ENCODE data around the gene DUOX2.
"Not testable (repeated sequence)": the region's sequence is repeated elsewhere in the genome, so short reads cannot be mapped to it uniquely, and the experiment has no call there.

Gene DUOX2

GRCh38 chr15:45058690-45059675 is 55.0 kb downstream of the DUOX2 start:
- H3K27me3 ChIP-seq (ENCODE audit: insufficient read depth, low read length); H2AFZ ChIP-seq (ENCODE audit: low read length); H3K79me2 ChIP-seq (ENCODE audit: insufficient read depth, low read length); H3K4me3 ChIP-seq (ENCODE audit: low read depth, low read length, poor library complexity, severe bottlenecking); H4K20me1 ChIP-seq (ENCODE audit: insufficient read depth, low read length); H3K4me1 ChIP-seq (ENCODE audit: insufficient read depth, low read length, severe bottlenecking); H3K4me2 ChIP-seq (ENCODE audit: low read length); H3K9me2 ChIP-seq (ENCODE audit: low read depth, low read length); H3K27ac ChIP-seq (ENCODE audit: low read depth, low read length, poor library complexity, severe bottlenecking); H3K9ac ChIP-seq (ENCODE audit: low read length); H3F3A ChIP-seq (ENCODE audit: insufficient read depth, low read length): not testable (repeated sequence)
- Histone ChIP-seq H3K9me3 (ENCODE audit: low read length) (peaks cover 11% of the 10 kb centered on the region), H3K36me3 (ENCODE audit: insufficient read depth, low read length) (peaks cover 14% of the 10 kb centered on the region)

GRCh38 chr15:45052676-45053075 is 61.3 kb downstream of the DUOX2 start:
- H3K27ac ChIP-seq (ENCODE audit: low read depth, low read length, poor library complexity, severe bottlenecking); H4K20me1 ChIP-seq (ENCODE audit: insufficient read depth, low read length); H3K27me3 ChIP-seq (ENCODE audit: insufficient read depth, low read length); H3K9me2 ChIP-seq (ENCODE audit: low read depth, low read length); H3K79me2 ChIP-seq (ENCODE audit: insufficient read depth, low read length); H3K4me2 ChIP-seq (ENCODE audit: low read length); H3K4me1 ChIP-seq (ENCODE audit: insufficient read depth, low read length, severe bottlenecking); H3F3A ChIP-seq (ENCODE audit: insufficient read depth, low read length); H3K9ac ChIP-seq (ENCODE audit: low read length); H3K4me3 ChIP-seq (ENCODE audit: low read depth, low read length, poor library complexity, severe bottlenecking); H2AFZ ChIP-seq (ENCODE audit: low read length): not testable (repeated sequence)
- H3K9me3 ChIP-seq (ENCODE audit: low read length): peaks cover 21% of the 10 kb centered on the region; the same call in 1 of the 2 replicates
- peaks cover 61% of the 10 kb centered on the region for H3K36me3 ChIP-seq (ENCODE audit: insufficient read depth, low read length)

GRCh38 chr15:45050587-45050986 is 63.4 kb downstream of the DUOX2 start:
- Histone ChIP-seq H2AFZ (ENCODE audit: low read length) (no peak overlapping the region), H3K9ac (ENCODE audit: low read length) (no peak overlapping the region), H3K4me1 (ENCODE audit: insufficient read depth, low read length, severe bottlenecking) (no peaks in the 10 kb centered on the region), H3K27ac (ENCODE audit: low read depth, low read length, poor library complexity, severe bottlenecking) (no peak overlapping the region), H3F3A (ENCODE audit: insufficient read depth, low read length) (no peaks in the 10 kb centered on the region), H3K4me3 (ENCODE audit: low read depth, low read length, poor library complexity, severe bottlenecking) (no peak overlapping the region), H3K9me2 (ENCODE audit: low read depth, low read length) (no peaks in the 10 kb centered on the region), H3K79me2 (ENCODE audit: insufficient read depth, low read length) (no peaks in the 10 kb centered on the region), H3K36me3 (ENCODE audit: insufficient read depth, low read length) (peaks cover 73% of the 10 kb centered on the region), H4K20me1 (ENCODE audit: insufficient read depth, low read length) (no peaks in the 10 kb centered on the region), H3K27me3 (ENCODE audit: insufficient read depth, low read length) (no peaks in the 10 kb centered on the region), H3K9me3 (ENCODE audit: low read length) (peaks cover 20% of the 10 kb centered on the region; the same call in 1 of the 2 replicates), H3K4me2 (ENCODE audit: low read length) (no peak overlapping the region)
- no peak for TF ChIP-seq CTCF (IDR thresholded peaks at IDR 0.05; ENCODE audit: low read length)
- no peak for TF ChIP-seq EZH2 (IDR thresholded peaks at IDR 0.05; ENCODE audit: borderline replicate concordance, low read length)

GRCh38 chr15:45048794-45049631 is 65.0 kb downstream of the DUOX2 start:
- H3K9ac ChIP-seq (ENCODE audit: low read length): no peak overlapping the region
- peaks cover 20% of the 10 kb centered on the region; the same call in 1 of the 2 replicates for H3K9me3 ChIP-seq (ENCODE audit: low read length)

GRCh38 chr15:45048449-45048793 is 65.6 kb downstream of the DUOX2 start:
- H3K4me2 ChIP-seq (ENCODE audit: low read length): not testable (repeated sequence)

More at GRCh38 chr15:45048794-45049631, 65.0 kb downstream of the DUOX2 start:
- no peak overlapping the region for H3K4me3 ChIP-seq (ENCODE audit: low read depth, low read length, poor library complexity, severe bottlenecking)
- no peaks in the 10 kb centered on the region for H4K20me1 ChIP-seq (ENCODE audit: insufficient read depth, low read length)
- no peaks in the 10 kb centered on the region for H3K4me1 ChIP-seq (ENCODE audit: insufficient read depth, low read length, severe bottlenecking)
- H3K27me3 ChIP-seq (ENCODE audit: insufficient read depth, low read length): no peaks in the 10 kb centered on the region
- H3K27ac ChIP-seq (ENCODE audit: low read depth, low read length, poor library complexity, severe bottlenecking): no peak overlapping the region
- H3F3A ChIP-seq (ENCODE audit: insufficient read depth, low read length): no peaks in the 10 kb centered on the region
- H3K4me2 ChIP-seq (ENCODE audit: low read length): no peak overlapping the region
- no peak overlapping the region for H2AFZ ChIP-seq (ENCODE audit: low read length)
- no peaks in the 10 kb centered on the region for H3K9me2 ChIP-seq (ENCODE audit: low read depth, low read length)
- TF ChIP-seq EZH2 (IDR thresholded peaks at IDR 0.05; ENCODE audit: borderline replicate concordance, low read length): no peak
- no peak for TF ChIP-seq CTCF (IDR thresholded peaks at IDR 0.05; ENCODE audit: low read length)
- no peaks in the 10 kb centered on the region for H3K79me2 ChIP-seq (ENCODE audit: insufficient read depth, low read length)
- H3K36me3 ChIP-seq (ENCODE audit: insufficient read depth, low read length): peaks cover 73% of the 10 kb centered on the region

More at GRCh38 chr15:45048449-45048793, 65.6 kb downstream of the DUOX2 start:
- not testable (repeated sequence) for H2AFZ ChIP-seq (ENCODE audit: low read length); H3K27me3 ChIP-seq (ENCODE audit: insufficient read depth, low read length); H3K9me2 ChIP-seq (ENCODE audit: low read depth, low read length); H4K20me1 ChIP-seq (ENCODE audit: insufficient read depth, low read length); H3F3A ChIP-seq (ENCODE audit: insufficient read depth, low read length); H3K9ac ChIP-seq (ENCODE audit: low read length); H3K4me3 ChIP-seq (ENCODE audit: low read depth, low read length, poor library complexity, severe bottlenecking); H3K79me2 ChIP-seq (ENCODE audit: insufficient read depth, low read length); H3K27ac ChIP-seq (ENCODE audit: low read depth, low read length, poor library complexity, severe bottlenecking); H3K4me1 ChIP-seq (ENCODE audit: insufficient read depth, low read length, severe bottlenecking)
- Histone ChIP-seq H3K9me3 (ENCODE audit: low read length) (peaks cover 20% of the 10 kb centered on the region; the same call in 1 of the 2 replicates), H3K36me3 (ENCODE audit: insufficient read depth, low read length) (peaks cover 73% of the 10 kb centered on the region)

All from OCI-LY1 (cell line).